Activated T-cell treated with anti-CD3 and anti-CD28 coated beads for 4 hours (primary cell): ENCODE measurements around the gene KRTAP19-4.
"Not testable (repeated sequence)": the region's sequence is repeated elsewhere in the genome, so short reads cannot be mapped to it uniquely, and the experiment has no call there.

Experiments
- DNase-seq: peaks from one replicate; pipeline ENCODE4 v3.0.0-alpha.2; 2020

KRTAP19-4 gene, protein sequence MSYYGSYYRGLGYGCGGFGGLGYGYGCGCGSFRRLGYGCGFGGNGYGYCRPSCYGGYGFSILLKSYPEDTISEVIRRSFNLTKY

DNA sequence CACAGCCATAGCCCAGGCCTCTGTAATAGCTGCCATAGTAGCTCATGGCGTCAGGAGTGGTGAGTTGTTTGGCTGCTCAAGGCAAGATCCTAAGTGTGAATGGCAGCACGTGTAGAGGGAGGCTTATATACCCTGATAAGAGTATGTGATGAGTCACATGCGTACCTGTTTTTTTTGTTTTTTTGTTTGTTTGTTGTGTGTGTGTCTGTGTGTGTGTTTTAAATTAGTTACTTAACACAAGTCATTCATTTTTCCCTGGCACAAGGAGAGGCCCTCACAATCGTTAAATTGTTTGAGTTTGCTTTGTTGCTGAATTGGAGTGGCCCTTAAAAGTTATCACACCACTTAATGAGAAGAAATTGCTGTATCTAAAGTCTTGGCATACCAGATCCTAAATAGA lies at the start of gene KRTAP19-4:
TSS of gene KRTAP19-4 (minus strand) at position 101 of the 400 bp plus-strand sequence. CDS start at position 46, 55 bp downstream.
- DNase-seq, result no peak

DNA sequence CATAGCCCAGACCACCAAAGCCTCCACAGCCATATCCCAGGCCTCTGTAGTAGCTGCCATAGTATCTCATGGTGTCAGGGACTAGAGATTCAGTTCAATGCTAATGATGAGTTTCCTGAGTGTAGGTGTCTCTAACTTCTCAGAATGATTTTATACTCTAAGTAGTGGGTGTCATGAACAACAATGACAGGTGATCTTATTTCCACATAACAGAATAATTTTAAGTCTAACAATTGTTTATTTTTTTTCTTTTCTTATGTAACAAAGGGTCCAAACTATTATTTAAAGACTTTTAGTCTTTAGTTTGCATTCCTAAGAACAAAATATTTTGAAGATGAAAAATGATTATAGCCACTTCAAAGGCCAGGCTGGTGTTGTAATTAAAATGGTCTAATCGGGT lies 44.8 kb upstream of the KRTAP19-4 start, which contains the start of gene KRTAP19-6:
TSS of gene KRTAP19-6 (minus strand) at position 101 of the 400 bp plus-strand sequence. CDS start at position 70, 31 bp downstream.
- DNase-seq, result no peak

DNA sequence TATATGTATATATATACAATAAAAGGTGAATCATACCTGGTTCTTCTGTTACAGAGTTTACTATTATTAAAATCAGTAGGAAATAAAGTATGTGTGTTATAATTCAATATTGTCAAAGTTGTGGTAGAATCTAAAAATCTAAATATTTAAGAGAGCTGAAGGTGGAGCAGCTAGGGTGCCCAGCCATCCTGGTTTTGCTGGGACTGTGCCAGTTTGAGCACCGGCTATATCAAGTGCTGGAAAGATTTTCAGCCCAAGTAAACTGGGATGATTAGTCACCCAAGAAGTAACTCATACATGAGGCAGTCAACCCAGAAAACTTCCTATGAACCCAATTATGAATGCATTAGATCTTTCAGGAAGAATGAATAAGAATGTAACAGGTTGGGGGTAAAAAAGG lies 21.9 kb upstream of the KRTAP19-4 start:
- no peak for DNase-seq

DNA sequence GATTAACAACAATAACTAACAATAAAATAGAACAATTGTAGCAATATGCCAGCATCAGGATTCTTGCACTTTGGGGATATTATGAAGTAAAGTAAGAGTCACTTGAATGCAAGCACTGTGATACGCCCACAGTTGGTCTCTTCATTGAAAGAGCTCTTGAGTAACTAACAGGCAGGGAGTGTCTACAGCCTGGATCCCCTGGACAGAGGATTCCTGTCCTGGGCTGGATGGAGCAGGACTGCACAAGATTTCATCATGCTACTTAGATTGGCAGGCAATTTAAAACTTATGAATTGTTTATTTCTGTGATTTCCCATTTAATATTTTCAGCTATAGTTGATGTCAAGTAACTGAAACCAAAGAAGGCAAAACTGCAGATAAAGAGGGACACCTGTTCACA lies 18.7 kb upstream of the KRTAP19-4 start:
- DNase-seq, result no peak

DNA sequence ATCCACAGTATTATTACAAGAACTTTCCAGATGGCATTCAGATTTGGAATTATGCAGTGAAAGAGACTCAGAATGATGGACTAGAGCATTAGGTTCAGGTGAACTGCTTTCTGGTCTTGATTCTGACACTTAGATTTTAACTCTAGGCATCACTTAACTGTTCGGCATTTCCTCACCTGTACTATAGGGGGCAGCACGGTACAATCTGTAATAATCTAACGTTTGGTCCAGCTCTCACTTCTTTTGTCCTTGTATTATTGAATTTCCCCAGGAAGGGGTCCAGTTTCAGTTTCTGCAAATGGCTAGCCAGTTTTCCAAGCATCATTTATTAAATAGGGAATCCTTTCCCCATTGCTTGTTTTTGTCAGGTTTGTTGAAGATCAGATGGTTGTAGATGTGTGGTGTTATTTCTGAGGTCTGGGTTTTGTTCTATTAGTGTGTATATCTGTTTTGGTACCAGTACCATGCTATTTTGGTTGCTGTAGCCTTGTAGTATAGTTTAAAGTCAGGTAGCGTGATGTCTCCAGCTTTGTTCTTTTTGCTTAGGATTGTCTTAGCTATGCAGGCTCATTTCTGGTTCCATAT lies 8.7 kb upstream of the KRTAP19-4 start:
- not testable (repeated sequence) for DNase-seq

DNA sequence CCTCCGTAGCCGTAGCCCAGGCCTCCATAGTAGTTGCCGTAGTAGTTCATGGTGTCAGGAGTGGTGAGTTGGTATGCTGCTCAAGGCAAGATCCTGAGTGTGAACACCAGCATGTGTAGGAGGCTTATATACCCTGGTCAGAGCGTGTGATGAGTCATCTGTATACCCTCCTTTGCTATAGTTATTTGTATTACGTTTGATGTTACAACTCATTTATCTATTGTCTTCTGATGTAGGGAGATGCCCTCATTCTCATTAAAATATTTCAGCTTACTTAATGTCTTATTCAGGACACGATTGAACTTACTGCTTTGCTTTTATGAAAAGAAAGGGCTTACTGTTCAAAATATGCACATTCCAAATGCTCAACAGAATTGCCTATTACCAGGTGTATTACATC lies 5.1 kb upstream of the KRTAP19-4 start, which contains the start of gene KRTAP19-5:
TSS of gene KRTAP19-5 (minus strand) at position 101 of the 400 bp plus-strand sequence. CDS start at position 50, 51 bp downstream.
- no peak for DNase-seq

DNA sequence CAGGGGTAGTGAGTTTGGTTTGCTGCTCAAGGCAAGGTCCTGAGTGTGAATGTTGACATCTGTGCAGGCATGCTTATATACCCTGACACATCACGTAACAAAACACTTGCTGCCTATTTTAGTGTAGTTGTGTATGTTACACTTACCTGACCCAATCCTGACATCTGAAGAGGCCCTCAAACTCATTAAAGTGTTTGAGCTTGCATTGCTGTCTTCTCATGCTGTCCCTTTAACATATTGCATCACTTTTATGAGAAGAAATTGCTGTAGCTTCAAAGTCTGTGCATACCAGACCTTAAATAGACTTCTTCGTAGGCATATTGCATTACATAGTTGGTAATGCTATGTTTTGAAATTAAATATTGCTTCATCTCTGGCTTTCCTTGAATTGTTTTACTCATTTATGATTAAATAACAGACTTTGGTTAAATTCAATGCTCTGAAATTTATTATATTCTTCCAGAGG lies 5.0 kb downstream of the KRTAP19-4 start, which contains the start of gene KRTAP19-3:
TSS of gene KRTAP19-3 (minus strand) at position 51 of the 466 bp plus-strand sequence. CDS start 56 bp downstream, outside the sequence.
- DNase-seq, result no peak

DNA sequence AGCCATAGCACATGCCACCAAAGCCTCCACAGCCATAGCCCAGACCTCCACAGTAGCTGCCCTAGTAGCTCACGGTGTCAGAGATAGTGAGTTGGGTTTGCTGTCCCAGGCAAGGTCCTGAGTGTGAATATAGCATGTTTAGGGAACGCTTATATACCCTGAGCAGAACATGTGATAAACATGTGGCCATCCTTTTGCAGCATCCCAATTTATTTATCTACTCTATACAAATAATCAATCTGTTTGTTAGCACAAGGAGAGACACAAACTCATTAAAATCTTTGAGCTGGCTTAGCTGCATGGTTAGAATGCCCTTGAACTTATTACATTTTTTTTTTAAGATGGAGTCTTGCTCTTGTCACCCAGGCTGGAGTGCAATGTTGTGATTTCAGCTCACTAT lies 9.6 kb downstream of the KRTAP19-4 start, which contains the start of gene KRTAP19-2:
TSS of gene KRTAP19-2 (minus strand) at position 101 of the 400 bp plus-strand sequence. CDS start at position 13, 88 bp downstream.
- DNase-seq, result no peak

DNA sequence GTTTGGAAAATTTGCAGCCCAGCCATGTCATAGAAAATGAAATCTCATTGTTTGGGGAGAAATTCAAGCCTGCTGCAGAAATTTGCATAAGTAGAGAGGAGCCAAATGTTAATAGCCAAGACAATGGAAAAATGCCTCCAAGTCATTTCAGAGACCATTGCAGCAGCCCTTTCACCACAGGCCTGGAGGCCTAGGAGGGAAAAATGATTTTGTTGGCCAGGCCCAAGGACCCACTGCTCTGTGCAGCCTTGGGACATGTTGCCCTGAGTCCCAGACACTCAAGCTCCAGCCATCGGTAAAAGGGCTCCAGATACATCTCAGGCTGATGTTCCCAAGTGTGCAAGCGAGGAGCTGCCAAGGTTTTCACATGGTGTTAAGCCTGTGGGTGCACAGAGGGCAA lies 10.8 kb downstream of the KRTAP19-4 start:
- no peak for DNase-seq

DNA sequence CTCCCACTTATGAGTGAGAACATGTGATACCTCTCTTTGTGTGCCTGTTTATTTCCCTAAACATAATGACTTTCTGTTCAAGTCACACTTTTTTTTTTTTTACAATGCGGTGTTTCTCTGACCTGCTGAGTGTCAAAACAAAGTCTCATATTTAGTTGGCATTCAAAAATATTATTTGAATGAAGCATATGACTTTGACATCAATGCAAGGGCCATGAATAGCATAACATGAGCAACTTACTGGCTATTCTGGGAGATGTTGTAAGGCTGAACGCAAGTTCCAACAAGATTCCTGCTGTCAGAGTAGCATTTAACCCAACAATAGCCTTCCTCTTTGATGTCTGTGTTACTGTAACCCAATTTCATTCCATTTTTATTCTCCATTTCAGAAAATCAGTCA lies 14.8 kb downstream of the KRTAP19-4 start:
- no peak for DNase-seq

DNA sequence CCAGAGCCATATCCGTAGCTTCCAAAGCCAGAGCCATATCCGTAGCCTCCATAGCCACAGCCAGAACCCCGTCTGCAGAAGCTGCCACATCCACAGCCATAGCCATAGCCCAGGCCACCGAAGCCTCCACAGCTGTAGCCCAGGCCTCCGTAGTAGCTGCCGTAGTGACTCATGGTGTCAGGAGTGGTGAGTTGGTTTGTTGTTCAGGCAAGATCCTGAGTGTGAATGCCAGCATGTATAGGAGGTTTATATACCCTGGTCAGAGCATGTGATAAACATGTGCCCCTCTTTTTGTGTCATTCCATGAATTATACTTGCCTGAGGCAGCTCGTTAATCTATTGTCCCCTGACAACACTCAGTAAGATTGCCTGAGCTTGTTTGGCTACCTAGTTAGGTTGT lies 16.8 kb downstream of the KRTAP19-4 start, which contains the start of gene KRTAP19-1:
TSS of gene KRTAP19-1 (minus strand) at position 223 of the 400 bp plus-strand sequence. CDS start at position 173, 50 bp downstream.
- DNase-seq, result no peak

DNA sequence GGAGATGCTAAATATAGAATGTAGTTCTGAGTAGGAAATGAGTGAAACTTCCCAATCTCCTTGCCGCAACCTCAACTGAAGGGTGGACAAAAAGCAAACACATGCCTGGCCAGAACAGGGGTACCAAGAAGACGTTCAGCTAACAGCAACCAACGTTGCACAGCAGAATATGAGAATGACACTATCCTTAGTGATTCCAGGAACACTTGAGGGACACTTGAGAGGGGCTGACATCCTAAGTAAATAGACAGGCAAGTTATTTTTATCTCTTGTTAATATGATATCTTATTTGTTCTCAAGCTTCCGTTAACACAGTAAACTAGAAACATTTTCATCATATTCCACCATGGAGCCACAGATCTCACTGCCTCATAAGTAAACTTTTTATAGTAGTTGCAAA lies 17.7 kb downstream of the KRTAP19-4 start:
- no peak for DNase-seq

DNA sequence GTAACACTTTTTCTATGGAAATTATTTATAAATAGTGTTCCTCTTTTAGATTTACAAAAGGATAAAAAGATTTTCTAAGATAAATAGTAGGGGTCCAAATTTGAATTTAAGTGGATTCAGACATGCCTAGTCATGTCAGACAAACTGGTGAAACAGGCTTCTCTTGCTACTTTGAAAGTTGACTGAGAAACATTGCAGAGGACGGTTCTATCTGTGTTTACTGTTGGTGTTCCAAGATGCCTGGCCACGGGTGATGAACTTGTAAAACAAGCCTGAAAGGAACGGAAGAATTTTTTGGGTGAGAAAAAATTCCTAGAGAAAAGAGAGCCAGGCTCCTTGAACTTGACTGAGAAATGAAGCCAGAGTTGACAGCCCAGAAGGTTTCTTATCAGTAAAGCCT lies 19.0 kb downstream of the KRTAP19-4 start:
- no peak for DNase-seq

DNA sequence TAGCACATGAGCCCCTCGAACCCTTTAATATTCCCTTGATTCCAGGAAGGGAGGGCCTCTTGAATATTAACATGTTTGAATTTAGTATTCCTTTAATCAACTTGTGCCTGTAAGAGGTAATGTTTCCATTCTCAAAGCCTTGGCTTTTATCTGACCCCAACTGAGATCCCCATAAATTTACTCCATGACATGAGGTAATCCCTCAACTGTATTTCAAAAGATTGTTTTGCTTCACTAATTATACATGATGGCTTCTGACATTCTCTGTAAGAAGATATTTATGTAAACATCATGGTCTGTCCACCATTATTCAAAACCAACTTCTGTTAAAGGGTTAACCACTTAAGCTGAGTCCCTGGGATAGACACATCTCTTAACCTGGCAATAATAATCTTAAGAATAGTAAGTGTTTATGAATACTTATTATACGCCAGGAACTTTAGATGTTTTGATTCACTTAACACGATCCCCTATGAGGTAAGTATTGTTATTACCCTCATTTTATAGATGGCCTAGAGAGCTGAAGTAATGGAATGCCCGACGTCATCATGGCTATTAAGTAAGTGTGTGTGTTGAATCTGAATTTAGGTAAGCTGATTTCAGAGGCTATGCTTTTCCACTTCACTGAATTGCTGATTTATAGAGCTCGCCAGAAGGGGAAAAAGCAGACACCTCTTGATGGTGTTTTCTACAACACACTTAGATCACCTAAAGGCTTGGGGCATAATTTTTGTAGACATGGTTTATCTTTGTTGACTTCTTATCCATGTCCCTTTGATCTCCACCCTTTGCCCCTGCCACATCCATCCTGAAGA lies 27.9 kb downstream of the KRTAP19-4 start:
- no peak for DNase-seq

DNA sequence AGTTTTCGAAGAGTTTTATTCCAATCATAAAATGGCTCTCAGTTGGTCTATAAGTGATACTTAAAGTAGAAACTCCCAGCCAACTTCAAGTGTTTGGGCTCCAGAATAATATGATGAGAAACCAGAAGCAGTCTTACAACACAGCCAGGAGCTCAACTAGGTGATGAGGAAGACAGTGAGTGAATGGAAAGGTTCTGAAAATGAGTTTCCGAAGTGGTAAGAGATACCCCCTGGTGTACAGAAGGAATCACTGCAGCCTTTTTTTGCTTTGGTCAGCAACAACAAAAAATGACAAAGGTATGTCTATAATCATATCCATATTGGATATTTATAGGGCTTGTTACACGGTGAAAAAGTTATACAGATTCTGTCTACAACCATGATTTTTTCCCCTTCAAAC lies 33.3 kb downstream of the KRTAP19-4 start:
- no peak for DNase-seq

DNA sequence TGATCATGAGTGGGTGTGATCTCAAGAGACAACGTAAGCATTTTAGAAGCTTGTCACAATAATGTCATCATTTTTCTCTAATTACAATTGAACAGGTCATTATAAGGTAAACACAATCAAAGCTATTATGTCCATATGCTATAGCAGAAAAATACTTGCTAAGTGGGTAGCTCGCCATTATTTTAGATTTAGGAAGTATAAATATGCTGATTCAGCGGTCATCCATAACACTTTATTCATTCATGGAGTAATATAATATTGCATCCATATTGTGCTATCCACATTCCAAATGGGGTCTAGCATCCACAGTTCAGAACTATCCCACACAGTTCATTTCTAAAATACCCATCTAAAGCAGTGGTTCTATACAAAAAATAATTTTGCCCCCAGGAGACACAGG lies 48.5 kb downstream of the KRTAP19-4 start:
- no peak for DNase-seq

DNA sequence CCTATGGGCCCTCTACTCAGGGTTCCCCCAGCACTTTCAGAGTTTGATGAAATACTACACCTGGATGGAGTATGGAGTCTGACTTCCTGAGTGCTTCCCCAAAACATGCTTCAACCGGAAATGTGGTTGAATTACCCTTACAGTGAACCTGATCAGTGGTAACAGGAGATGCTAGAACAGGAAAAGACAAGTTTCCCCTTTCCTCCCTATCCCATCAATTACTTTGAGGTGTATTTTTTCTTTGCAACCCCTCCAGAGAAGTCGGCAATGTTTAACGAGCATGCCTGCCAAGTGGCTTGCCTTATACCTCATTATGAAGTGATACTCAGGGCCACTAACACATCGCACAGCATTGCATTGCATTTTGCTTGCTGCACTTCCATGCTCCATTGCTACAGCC lies 49.9 kb downstream of the KRTAP19-4 start:
- DNase-seq, result no peak
